Stimulated activated CD8-positive, alpha-beta memory T cell treated with anti-CD3 and anti-CD28 coated beads, Interleukin-4, amount 100 ng/mL, for 48 hours (primary cell): ENCODE measurements around the gene TRNP1.

Experiments
- DNase-seq: peaks from one replicate; pipeline ENCODE4 v3.0.0-alpha.2; 2020

The TRNP1 gene

GRCh38 chr1:27003745-27004470 is 10.4 kb downstream of the TRNP1 start:
- DNase-seq, result no peak

- no peak for DNase-seq
Observed at GRCh38 chr1:27004471-27005165, 11.1 kb downstream of the TRNP1 start.

GRCh38 chr1:27005166-27005530 is 11.7 kb downstream of the TRNP1 start:
- DNase-seq, result no peak

- no peak for DNase-seq
Observed at GRCh38 chr1:27005648-27006496, 12.4 kb downstream of the TRNP1 start.

- no peak for DNase-seq
Observed at GRCh38 chr1:27006683-27007082, 13.2 kb downstream of the TRNP1 start.

- no peak for DNase-seq
Observed at GRCh38 chr1:27007909-27008582, 14.6 kb downstream of the TRNP1 start.

- no peak for DNase-seq
Observed at GRCh38 chr1:27009601-27010197, 16.2 kb downstream of the TRNP1 start.

- no peak for DNase-seq
Observed at GRCh38 chr1:27010226-27010994, 16.9 kb downstream of the TRNP1 start.

GRCh38 chr1:27011058-27011764 is 17.7 kb downstream of the TRNP1 start:
- DNase-seq, result no peak

- DNase-seq, result no peak
Observed at GRCh38 chr1:27011976-27012563, 18.6 kb downstream of the TRNP1 start.

- DNase-seq, result no peak
Observed at GRCh38 chr1:27015260-27015659, 21.8 kb downstream of the TRNP1 start.

- DNase-seq, result no peak
Observed at GRCh38 chr1:27016376-27016775, 22.9 kb downstream of the TRNP1 start.

GRCh38 chr1:27017207-27017606 is 23.7 kb downstream of the TRNP1 start:
- no peak for DNase-seq

- no peak for DNase-seq
Observed at GRCh38 chr1:27018316-27018715, 24.8 kb downstream of the TRNP1 start.

- no peak for DNase-seq
Observed at GRCh38 chr1:27021354-27022031, 28.0 kb downstream of the TRNP1 start.

GRCh38 chr1:27025718-27026117 is 32.2 kb downstream of the TRNP1 start:
- no peak for DNase-seq

GRCh38 chr1:27026621-27027574 is 33.4 kb downstream of the TRNP1 start:
- DNase-seq, result no peak

- no peak for DNase-seq
Observed at GRCh38 chr1:27027575-27028250, 34.2 kb downstream of the TRNP1 start.
